MM.1S (cell line): Measurements from ENCODE around the gene GDPD3.

ENCODE experiments used
- EZH2 ChIP-seq: fragments of 300-600 bp; sonication (generic); optimal IDR thresholded peaks from 2 replicates; pipeline ENCODE3; 2017; ENCODE audit warnings: low read depth, mild to moderate bottlenecking, antibody characterized with exemption, low read length, mixed read lengths
- TF ChIP-seq, protein P1 (sequence below): fragments of 300-600 bp; sonication (generic); IDR thresholded peaks from 2 replicates; pipeline ENCODE4 v1.5.1; 2016; ENCODE audit warnings: antibody characterized with exemption, low read length, mixed read lengths

- TF ChIP-seq, protein P1, sequence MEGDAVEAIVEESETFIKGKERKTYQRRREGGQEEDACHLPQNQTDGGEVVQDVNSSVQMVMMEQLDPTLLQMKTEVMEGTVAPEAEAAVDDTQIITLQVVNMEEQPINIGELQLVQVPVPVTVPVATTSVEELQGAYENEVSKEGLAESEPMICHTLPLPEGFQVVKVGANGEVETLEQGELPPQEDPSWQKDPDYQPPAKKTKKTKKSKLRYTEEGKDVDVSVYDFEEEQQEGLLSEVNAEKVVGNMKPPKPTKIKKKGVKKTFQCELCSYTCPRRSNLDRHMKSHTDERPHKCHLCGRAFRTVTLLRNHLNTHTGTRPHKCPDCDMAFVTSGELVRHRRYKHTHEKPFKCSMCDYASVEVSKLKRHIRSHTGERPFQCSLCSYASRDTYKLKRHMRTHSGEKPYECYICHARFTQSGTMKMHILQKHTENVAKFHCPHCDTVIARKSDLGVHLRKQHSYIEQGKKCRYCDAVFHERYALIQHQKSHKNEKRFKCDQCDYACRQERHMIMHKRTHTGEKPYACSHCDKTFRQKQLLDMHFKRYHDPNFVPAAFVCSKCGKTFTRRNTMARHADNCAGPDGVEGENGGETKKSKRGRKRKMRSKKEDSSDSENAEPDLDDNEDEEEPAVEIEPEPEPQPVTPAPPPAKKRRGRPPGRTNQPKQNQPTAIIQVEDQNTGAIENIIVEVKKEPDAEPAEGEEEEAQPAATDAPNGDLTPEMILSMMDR, result no peak
- TF ChIP-seq EZH2, result no peak
Measured at GRCh38 chr16:30144917-30145316, 31.6 kb upstream of the GDPD3 start.
